NCI-H1105 (cell line): ENCODE measurements around the gene HDC.

Source experiments
- DNase-seq: peaks from one replicate; lab custom pipeline; 2025; lab: John Stamatoyannopoulos, UW

Gene HDC, protein sequence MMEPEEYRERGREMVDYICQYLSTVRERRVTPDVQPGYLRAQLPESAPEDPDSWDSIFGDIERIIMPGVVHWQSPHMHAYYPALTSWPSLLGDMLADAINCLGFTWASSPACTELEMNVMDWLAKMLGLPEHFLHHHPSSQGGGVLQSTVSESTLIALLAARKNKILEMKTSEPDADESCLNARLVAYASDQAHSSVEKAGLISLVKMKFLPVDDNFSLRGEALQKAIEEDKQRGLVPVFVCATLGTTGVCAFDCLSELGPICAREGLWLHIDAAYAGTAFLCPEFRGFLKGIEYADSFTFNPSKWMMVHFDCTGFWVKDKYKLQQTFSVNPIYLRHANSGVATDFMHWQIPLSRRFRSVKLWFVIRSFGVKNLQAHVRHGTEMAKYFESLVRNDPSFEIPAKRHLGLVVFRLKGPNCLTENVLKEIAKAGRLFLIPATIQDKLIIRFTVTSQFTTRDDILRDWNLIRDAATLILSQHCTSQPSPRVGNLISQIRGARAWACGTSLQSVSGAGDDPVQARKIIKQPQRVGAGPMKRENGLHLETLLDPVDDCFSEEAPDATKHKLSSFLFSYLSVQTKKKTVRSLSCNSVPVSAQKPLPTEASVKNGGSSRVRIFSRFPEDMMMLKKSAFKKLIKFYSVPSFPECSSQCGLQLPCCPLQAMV

DNA sequence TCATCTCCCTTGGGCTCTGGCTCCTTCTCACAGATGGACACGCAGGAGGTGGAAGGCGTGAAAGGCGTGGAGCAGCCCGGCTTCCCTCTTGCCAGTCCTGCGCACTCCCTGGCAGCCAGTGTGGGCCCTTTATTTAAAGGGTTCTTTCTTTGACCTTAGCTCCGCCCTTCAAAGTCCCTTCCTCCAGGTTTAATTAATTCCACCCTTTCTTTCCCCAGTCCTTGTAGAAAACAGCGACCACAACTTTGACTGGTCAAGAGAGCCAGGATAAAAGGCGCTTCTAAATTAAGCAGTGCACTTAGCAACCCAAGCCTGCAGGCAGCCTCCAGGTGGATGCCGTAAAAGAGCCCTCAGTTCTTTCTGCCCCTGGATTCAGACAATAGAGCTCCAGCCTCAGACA is at the start of gene HDC:
Gene HDC (minus strand): TSS at position 107 of the 400 bp plus-strand sequence. CDS start 103 bp downstream, at position 4.
- DNase-seq, result no peak

DNA sequence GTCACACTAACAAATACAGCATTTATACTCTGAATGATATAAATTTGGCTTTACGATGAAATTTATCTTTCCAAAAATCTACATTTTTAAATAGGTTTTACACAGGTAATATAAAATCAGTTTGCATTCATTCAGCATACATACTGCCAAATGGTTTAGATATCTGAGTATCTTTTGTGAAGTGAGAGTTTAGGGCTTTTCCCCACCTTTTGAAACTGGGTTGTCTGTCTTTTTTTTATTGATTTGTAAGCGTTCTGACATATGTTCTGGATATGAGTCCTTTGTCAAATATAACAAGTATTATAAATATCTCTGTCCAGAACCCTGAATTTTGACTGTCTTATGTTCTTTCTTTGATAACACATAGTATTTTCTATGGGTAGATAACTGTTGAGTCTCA is 47.1 kb upstream of the HDC start:
- no peak for DNase-seq

DNA sequence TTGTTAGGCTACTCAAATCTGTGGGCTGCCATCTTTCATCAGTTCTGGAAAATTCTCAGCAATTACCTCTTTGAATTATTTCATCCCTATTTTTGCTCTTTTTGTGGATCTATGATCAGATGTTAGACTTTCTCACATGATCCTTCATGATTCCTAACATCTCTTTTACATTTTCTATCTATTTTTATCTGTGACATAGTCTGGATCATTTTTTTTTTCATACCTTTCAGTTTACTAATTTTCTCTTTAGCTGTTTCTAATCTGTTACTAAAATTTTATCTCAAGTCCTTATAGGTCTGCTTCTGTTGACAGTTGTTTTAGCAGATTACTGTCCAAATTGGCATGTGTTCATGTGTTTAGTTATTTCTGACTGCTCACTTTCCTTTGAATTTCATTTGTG is 42.3 kb upstream of the HDC start:
- no peak for DNase-seq

DNA sequence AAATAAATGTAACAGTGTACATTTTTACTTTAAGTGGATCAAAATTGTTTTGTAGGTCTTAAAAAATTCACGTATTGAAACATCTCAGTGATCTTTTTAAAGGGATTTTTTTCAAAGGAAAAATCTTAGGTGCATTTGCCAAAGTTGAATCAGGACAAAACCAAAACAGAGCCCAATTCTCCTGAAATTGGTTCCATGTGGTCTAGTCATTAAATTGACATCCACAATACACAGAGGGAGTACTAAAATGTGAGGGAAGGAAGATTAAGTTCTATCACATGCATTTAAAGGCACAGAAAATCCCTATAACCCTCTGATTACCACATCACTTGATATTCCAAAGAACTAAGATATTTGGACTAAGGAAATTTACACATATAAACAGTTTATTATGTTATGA is 39.3 kb upstream of the HDC start:
- no peak for DNase-seq

DNA sequence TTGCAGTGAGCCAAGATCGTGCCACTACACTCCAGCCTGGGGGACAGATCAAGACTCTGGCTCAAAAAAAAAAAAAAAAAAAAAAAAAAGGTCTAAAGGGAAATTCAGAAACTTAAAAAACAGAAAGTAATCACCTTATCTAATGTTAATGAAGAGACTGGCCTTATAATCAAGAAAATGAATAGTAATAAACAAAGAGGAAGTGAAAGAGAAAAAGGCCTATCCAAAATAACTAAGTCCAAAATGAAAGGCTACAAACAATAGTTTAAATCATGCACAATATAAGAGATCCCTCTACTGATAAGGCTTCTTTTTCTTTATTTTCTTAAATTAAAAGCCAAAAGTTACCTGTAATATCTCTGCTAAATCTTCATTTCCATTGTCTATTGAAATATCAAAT is 37.1 kb upstream of the HDC start:
- no peak for DNase-seq

DNA sequence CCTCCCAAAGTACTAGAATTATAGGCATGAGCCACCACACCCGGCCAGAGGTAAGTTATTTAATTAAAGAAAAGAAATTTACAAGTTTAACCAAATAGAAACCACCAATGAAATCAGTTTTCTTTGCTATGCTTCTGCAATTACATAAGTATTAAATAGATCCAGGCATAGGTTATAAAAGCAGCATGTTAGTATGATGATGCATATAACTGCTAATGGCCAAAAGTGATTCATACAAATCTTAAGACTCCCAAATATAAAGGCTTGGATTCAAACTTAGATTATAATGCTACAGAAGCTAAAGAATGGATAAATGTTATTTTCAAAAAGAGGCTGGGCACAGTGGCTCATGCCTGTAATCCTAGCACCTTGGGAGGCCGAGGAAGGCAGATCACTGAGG is 32.8 kb upstream of the HDC start:
- DNase-seq, result no peak

DNA sequence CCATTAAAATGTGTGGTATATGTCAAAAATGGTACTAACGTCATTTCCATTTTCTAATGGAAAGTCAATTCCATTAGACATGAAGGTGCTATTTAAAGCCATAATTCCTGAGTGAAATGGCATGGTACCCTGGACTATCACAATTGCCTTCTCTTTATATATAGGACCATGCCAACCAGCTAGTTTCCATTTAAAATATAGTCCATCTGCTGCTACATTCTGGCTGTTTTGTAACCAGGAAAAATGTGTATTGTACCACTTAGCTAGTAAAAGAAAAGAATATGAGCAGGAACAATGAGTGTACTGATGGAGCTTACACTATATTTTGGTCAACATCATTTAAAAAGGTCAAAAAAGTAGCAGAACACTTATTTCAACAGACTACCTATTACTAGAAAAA is 30.4 kb upstream of the HDC start:
- DNase-seq, result no peak

DNA sequence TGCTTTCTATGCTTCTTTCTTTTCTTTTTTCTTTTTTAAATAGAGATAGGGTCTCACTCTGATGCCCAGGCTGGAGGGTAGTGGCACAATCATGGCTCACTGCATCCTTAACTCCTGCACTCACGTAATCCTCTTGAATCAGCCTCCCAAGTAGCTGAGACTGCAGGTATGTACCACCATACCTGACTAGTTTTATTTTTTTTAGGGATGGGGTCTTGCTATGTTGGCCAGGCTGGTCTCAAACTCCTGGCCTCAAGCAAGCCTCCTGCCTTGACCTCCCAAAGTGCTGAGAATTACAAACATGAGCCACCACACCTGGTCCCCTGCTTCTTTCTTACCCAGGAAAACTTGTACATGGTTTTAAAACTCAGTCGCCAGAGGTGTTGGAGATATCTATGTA is 24.2 kb upstream of the HDC start:
- DNase-seq, result no peak

DNA sequence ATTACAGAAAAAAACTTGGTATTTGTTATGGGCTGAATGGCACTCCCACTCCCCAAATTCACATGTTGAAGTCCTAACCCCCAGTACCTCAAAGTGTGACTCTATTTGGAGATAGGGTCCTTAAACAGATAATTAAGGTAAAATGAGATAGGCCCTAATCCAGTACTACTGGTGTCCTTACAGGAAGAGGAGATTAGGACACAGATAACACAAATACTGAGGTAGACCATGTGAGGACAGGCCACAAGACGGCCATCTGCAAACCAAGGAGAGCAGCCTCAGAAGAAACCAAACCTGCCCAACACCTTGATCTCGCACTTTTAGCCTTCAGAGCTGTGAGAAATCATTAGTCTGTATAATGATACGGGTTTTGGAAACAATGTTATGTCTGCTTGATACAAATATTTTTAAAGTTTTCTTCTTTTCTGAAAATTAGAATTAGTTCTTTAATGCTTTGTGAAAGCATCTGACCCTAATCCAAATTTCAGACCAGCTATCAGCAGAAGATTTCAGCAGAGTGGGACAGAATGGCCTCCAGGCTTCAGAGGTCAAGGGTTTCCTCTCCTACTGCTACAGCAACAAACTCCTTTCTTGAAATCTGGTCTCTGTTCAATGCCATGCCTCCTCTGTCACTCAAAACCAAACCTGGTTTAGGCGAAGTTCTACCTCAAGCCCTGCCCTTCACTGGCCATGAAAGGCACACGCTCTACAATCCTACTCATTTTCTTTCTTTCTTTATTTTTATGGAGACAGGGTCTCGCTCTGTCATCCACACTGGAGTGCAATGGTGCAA is 22.0 kb upstream of the HDC start:
- no peak for DNase-seq

DNA sequence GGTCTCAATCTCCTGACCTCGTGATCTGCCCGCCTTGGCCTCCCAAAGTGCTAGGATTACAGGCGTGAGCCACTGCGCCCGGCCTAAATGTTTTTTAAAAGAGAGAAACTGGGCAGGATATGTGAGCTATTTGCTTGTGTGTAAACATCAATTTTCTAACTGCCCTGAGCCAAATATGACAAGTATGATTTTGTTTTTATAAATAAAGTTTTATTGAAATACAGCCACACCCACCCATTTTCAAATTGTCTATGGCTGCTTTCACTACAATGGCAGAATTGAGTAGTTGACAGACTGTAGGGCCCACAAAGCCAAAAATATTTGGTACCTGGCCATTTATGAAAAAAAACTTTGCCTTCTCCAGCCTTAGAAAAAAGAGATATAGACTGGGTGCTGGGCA is 15.9 kb upstream of the HDC start:
- no peak for DNase-seq

DNA sequence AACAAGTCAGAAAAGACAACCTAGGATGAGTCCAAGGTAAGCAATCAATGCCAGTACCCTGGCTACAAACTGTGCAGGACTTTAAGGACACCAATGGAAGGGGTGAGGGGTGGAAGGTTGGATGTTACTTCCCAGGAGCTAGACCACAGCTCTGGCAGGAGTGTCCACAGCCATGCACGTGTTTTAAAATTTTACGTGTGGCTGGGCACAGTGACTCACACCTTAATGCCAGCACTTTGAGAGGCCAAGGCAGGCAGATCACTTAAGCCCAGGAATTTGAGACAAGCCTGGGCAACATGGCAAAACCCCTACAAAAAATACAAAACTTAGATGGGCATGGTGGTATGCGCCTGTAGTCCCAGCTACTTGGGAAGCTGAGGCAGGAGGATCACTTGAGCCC is 14.7 kb upstream of the HDC start:
- DNase-seq, result no peak

DNA sequence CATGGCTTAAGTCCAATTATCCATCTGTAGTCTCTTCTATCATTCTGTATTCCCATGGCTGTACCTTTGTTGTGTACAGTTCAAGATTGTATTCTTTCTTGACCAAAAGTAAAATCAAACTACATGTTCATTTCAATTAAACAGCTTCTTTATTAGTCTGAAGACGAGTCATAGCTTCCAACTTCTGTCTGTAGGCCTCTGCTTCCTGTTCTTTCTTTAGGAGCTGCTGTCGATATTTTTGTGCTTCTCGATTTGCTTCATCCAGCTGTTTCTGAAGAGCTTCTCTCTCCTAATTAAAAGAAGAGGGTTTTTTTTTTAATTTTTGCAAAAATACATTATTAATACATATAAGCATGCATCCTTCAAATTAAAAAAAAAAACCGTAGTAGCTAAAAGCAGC is 13.0 kb upstream of the HDC start:
- DNase-seq, result no peak

DNA sequence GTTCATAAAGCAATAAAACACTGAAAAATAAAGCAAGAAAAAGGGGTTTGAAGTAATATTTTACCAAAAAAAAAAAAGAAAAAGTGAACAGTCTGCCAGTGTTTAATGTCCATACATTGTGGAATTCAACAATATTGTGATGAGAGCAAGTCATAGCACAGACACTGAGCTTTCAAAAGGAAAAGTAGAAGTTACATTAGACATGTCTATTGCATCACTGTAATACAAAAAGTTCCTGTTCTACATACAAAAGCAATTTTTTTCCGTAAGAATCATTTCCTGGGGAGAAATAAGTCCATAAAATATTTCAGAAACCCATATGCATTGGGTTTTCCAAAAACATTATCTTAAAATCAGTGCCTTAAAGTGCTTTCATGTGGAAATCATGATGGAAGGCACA is 11.8 kb upstream of the HDC start:
- no peak for DNase-seq

DNA sequence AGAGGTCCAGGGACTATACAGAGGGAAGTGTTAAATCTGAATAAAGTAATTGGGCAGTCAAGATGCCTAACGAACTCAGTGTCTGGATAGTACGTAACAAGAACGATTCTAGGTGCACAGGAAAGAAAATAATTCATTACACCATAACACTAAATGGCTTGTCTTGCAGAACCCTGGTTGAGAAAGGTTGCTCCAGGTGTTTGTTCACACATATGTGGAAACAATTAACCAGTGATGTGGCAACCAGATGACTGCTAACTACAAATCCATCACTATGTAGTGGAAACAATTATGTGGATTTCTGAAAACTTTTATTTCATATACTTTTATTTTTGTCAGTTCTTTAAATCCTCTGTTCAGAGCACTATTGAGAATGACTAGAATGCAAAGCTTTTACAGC is 10.4 kb upstream of the HDC start:
- DNase-seq, result no peak

DNA sequence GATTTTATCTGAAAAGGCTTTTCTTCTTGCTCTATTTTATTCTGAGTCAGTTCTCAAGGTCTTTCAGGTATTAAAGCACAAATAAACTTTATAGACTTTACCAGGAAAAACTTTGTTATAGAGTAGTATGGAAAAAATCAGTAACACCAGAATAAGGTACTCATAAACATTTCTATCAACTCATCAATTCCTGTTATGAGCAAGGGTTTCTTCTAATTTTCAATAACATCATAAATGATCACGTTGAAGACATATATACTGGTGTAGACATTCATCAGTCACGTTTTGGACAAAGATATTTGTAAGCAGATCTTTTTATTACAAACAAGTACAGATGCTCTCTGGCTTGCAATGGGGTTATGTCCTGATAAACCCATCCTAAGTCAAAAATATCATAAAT is 9.6 kb upstream of the HDC start:
- DNase-seq, result no peak

DNA sequence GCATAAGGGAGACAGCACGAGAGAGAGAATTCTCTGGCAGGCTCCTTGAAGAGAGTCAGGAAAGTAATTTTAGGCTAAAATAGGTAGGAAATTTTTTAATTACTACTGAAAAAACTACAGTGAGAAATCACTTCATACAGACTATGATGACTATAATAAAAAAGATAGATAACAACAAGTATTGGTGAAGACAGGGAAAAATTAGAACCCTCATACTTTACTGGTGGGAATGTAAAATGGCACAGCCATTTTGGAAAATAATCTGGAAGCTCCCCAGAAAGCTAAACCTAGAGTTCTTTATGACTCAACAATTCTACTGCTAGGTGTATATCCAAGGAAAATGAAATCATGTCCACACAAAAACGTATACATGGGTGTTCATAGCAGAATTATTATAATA is 2.1 kb upstream of the HDC start:
- no peak for DNase-seq

DNA sequence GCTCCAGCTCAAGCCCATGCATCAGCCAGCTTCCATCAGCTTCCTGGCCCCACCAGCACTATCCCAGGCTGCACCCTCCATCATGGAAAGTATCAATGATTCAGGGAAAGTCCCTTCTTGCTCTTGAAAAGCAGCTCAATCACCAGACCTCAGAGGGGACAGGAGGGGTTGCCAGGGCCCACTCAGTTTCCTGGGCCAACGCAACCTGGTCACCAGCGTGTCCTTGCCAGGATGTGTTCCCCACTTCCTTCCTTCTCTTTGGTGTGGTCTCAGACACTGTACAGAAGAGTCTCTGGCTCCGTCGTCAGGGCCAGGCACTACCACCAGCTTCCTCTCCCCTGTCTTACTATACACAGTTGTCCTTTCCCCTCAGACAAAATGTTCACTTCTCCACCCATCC is 3.0 kb downstream of the HDC start:
- DNase-seq, result no peak

DNA sequence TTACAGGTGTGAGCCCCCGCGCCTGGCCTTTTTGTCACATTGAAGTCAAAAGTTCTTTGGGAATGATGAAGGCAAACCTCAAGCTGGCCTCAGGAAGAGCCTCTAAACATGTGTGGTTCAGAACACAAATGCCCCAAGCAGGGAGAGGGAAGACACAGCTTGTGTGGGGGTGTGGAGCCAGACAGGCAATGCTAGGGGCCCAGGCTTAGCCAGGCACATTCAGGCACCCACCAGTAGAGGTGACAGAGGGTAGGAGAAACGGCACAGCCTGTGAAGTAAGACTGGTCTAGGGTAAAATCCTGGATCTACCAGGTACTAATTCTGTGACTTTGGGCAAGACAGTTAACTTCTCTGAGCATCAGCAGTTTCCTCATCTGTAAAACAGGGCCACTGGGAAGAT is 3.5 kb downstream of the HDC start:
- no peak for DNase-seq

DNA sequence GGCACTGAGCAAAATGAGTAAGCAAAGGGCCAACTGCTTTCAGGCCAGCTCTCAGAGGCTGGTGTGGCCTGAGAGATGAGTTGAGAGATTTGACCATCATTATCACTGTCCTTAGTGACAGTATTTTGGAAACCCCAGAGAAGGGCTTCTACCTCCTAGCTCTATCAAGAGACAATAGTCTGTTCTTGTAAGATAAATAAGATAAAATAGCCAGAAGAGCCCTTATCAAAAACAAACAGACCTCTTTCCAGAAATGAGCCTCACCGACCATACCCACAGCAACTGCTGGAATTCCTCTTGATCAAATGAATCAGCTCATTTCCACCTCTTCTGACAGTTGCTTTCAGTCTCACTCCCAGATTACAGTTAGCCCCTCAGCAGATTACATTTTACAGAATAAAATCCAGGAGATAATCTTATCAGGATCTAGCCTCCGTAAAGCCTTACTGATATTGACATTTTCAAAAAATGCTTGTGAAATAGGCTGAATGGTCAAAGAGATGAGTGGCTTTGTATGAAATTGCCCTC is 4.5 kb downstream of the HDC start:
- no peak for DNase-seq

DNA sequence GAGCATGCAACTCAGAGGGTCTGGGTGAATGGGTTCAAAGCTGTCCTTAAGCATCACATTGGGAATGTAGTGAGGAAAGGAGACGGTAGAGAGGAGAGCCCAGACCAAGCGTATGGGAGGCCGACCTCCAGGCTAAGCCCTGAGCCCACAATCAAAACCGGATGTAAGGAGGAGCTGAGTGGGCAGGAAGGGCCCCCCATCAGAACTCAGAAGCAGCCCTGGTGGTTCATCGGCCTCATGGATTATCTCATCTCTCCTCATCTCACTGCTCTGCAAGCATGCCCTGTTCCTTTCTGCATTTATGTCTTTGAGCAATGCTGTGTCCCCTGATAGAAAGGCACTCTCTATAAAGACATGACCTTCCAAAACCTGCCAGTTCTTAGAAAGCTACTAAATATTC is 6.2 kb downstream of the HDC start:
- DNase-seq, result no peak

DNA sequence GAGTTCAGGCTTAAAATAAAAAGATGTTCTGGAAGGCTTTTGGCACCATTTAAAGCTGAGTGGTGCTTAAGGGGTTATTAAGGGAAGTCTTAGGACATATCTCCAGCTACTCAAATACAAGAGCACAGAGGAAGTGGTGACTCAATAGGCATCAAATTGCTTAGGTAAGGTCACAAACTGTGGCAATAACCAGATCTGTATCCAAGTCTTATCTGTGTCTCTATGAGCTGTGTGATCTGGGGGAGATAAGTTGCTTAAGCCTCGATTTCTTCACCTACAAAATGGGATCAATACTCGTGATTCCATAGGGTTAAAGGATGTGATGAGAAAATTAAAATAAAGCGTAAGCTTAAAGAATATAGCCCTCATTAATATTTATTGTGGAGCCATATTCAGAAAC is 7.6 kb downstream of the HDC start:
- DNase-seq, result no peak

DNA sequence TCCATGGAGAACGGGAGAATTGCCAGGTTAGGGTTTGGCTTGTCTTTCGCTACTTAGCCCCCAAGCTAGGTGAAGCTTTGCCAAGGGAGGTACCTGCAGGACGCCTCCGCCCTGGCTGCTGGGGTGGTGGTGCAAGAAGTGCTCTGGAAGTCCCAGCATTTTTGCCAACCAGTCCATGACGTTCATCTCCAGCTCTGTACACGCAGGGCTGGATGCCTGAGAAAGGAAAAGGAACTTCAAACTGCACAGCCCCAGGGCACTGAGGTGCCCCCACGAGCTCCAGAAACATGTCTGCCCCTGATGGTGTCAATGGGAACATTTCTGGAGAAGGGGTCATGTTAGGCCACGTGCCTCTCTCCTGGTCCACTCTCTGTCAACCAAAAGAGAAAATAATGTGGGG is 8.2 kb downstream of the HDC start:
- DNase-seq, result no peak
